ENCODE measurements around the gene OGA.

OGA gene

DNA sequence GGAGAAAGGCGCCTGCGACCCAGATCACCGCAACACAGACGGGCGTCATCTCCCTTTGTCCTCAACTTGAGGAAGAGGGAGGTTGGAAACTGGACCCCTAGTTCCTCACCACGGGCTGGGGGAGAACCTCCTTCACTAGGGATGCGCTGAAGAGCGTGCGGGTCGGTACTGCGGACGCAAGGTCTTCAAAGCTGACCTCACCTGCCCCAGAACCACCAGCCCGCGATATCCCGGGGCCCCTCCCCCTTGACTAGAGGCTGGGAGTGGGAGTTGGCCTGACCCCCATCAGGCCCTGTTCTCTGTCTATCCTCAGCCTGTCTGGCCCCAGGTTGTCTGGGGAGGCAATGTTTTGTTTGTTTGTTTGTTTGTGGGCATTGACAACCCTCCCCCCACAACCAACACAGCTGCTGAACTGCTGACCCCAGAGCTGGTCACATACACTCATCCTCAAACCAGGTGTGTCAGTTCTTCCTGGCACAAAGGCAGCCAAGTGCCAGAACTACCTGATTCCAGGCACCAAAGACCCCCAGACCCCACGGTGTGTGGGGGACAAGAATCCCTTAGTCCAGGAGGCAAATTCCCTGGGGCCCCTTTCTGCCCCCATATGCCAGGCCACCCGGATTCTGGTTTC, 37.9 kb downstream of the OGA start:
- TF ChIP-seq, protein P1, sequence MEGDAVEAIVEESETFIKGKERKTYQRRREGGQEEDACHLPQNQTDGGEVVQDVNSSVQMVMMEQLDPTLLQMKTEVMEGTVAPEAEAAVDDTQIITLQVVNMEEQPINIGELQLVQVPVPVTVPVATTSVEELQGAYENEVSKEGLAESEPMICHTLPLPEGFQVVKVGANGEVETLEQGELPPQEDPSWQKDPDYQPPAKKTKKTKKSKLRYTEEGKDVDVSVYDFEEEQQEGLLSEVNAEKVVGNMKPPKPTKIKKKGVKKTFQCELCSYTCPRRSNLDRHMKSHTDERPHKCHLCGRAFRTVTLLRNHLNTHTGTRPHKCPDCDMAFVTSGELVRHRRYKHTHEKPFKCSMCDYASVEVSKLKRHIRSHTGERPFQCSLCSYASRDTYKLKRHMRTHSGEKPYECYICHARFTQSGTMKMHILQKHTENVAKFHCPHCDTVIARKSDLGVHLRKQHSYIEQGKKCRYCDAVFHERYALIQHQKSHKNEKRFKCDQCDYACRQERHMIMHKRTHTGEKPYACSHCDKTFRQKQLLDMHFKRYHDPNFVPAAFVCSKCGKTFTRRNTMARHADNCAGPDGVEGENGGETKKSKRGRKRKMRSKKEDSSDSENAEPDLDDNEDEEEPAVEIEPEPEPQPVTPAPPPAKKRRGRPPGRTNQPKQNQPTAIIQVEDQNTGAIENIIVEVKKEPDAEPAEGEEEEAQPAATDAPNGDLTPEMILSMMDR (IDR thresholded peaks at IDR 0.05; ENCODE audit: low read length, missing control alignments) = no peak
- no peak for DNase-seq (ENCODE audit: low read depth)
- peak overlapping the region; percentile 36 for H3K4me3 ChIP-seq (replicated peaks; ENCODE audit: low read depth, low read length)

GRCh38 chr10:101779544-101780186, 38.6 kb downstream of the OGA start:
- peak; percentile 70 for DNase-seq (ENCODE audit: low read depth)
- TF ChIP-seq, protein P1 (IDR thresholded peaks at IDR 0.05; ENCODE audit: low read length, missing control alignments) = peak; percentile 68
- H3K4me3 ChIP-seq (replicated peaks; ENCODE audit: low read depth, low read length) = peak overlapping the region; percentile 36

- peak; percentile 48 for DNase-seq (ENCODE audit: low read depth)
- peak overlapping the region; percentile 22 for H3K4me3 ChIP-seq (replicated peaks; ENCODE audit: low read depth, low read length)
- TF ChIP-seq, protein P1 (IDR thresholded peaks at IDR 0.05; ENCODE audit: low read length, missing control alignments) = no peak
These were observed 39.3 kb downstream of the OGA start for GRCh38 chr10:101778781-101779543.

GRCh38 chr10:101778151-101778780, 40.0 kb downstream of the OGA start:
- TF ChIP-seq, protein P1 (IDR thresholded peaks at IDR 0.05; ENCODE audit: low read length, missing control alignments) = no peak
- H3K4me3 ChIP-seq (replicated peaks; ENCODE audit: low read depth, low read length) = no peak overlapping the region
- no peak for DNase-seq (ENCODE audit: low read depth)

GRCh38 chr10:101777619-101778145, 40.6 kb downstream of the OGA start:
- H3K4me3 ChIP-seq (replicated peaks; ENCODE audit: low read depth, low read length) = no peak overlapping the region
- TF ChIP-seq, protein P1 (IDR thresholded peaks at IDR 0.05; ENCODE audit: low read length, missing control alignments) = no peak
- DNase-seq (ENCODE audit: low read depth) = no peak

DNA sequence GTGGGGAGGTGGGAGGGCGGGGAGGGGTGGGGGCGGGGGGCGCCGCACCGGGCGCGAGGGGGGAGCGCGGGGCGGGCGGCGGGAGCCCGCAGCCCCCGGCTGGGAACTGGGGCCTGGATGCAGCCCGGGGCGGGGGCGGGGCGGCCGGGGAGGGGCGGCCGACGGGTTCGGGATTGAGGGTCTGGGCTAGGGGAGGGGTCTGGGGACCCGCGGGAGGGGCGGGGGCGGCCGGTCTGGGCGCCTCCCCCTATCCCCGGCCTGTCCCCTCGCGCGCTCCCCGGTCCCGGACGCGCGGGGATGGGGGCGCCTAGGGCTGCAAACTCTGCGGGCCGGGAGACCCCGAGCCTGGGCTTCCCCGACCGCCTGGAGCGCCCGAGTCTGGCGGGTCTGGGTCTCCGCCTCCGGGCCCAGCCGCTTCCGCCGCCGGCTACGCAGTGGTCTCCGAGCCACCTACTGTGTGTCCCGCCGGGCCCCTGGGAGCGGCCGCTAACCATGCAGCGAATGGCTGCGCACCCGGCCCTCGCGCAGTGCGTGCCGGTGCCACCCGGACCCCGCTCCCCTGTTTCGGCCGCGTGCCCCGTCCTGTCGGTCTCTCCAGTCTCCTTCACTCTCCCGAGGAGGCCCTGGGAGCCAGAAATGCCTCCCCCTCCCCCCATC, 42.0 kb downstream of the OGA start:
- DNase-seq (ENCODE audit: low read depth) = no peak
- TF ChIP-seq, protein P1 (IDR thresholded peaks at IDR 0.05; ENCODE audit: low read length, missing control alignments) = no peak
- H3K4me3 ChIP-seq (replicated peaks; ENCODE audit: low read depth, low read length) = no peak overlapping the region
